ENCODE measurements around the gene TXN2.
A peak's percentile ranks its signal among the peaks of the same experiment; 100 is the strongest.
"Not testable (repeated sequence)": the region's sequence is repeated elsewhere in the genome, so short reads cannot be mapped to it uniquely, and the experiment has no call there.

The TXN2 gene

GRCh38 chr22:36425977-36426523 lies 55.4 kb downstream of the TXN2 start:
- peak; percentile 34 for DNase-seq

- no peak for DNase-seq
These were observed 56.4 kb downstream of the TXN2 start for GRCh38 chr22:36424901-36425579.

GRCh38 chr22:36424466-36424865 lies 57.0 kb downstream of the TXN2 start:
- not testable (repeated sequence) for DNase-seq

- no peak for DNase-seq
These were observed 57.7 kb downstream of the TXN2 start for GRCh38 chr22:36423461-36424404.

DNA sequence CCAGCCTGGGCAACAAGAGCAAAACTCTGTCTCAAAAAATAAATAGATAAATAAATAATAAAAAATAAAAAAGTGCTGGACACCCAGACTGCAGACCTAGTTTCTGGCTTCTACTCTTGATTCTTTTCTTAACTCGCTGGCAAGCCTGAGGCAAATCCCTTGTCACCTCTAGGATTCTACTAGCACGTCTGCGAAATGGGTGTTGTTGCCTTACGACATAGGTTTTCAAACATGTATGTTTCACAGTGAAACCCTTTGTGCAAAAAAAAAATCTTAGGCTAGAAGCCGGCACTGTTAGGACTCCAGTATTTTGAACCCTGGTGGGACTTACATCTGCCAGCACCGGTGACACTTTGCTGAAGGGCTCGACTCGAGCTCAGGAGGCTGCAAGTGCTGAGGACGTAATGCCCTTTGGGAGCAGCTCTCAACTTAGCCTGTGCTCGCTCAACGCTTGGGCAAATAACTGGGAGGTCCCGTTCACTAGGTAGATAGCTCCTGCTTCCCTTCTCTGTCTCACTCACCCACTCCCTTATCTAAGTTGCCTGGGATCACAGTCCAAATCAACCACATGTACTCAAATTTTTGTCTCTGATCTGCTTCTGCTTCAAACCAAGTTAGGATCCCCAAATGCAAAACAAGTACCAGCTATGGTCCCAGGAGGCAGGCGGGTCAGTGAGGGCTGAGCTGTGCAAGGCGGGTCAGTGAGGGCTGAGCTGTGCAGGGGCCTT lies 59.0 kb downstream of the TXN2 start:
- no peak for DNase-seq

GRCh38 chr22:36419912-36420882 lies 61.2 kb downstream of the TXN2 start:
- DNase-seq, result no peak

- no peak for DNase-seq
These were observed 62.1 kb downstream of the TXN2 start for GRCh38 chr22:36419177-36419911.

DNA sequence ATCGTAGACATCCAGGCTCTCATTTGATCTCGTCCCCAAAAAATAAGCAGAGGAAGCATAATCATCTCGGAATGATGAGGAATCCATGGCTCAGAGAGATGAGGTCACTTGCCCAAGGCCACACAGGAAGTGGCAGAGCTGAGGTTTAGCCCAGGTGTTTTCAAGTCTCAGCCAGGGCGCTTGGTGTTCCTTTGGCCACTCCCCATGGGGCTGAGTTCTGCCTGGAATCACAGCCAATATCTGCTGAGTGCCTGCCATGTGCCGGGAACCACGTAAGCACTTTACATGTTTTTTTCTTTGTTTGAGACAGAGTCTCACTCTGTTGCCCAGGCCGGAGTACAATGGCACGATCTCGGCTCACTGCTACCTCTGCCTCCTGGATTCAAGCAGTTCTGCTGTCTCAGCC lies 64.2 kb downstream of the TXN2 start:
- no peak for DNase-seq

Measured in CD4-positive, alpha-beta T cell treated with Interleukin-15 for 1 hour (primary cell).